Fibroblast of pulmonary artery (primary cell): Measurements from ENCODE around the gene IMMT.

Experiments used
- DNase-seq: peaks from one replicate; pipeline ENCODE4 v3.0.0-alpha.2; 2010; ENCODE audit warnings: low read depth
- H3K4me3 ChIP-seq: replicated peaks from 2 replicates; pipeline ENCODE4 v1.5.1; 2011; ENCODE audit warnings: low read depth, mild to moderate bottlenecking, control low read depth, low read length, moderate library complexity
- CTCF ChIP-seq: IDR thresholded peaks from 2 replicates; pipeline ENCODE4 v1.5.1; 2011; ENCODE audit warnings: mild to moderate bottlenecking, control low read depth, low read length, inconsistent platforms; ENCODE audit errors: missing control alignments

IMMT gene

GRCh38 chr2:86199834-86200177 lies 4.5 kb upstream of the IMMT start:
- peak overlapping the region; percentile 81 for H3K4me3 ChIP-seq
- no peak for DNase-seq
- TF ChIP-seq CTCF: no peak

GRCh38 chr2:86195808-86196387 lies 636 bp upstream of the IMMT start:
- no peak for DNase-seq
- H3K4me3 ChIP-seq: peak overlapping the region; percentile 98
- TF ChIP-seq CTCF: no peak

- peak overlapping the region; percentile 98 for H3K4me3 ChIP-seq
- no peak for DNase-seq
- TF ChIP-seq CTCF: no peak
These were observed 559 bp downstream of the IMMT start for GRCh38 chr2:86194751-86195054.

GRCh38 chr2:86193901-86194567 lies 1.2 kb downstream of the IMMT start:
- H3K4me3 ChIP-seq: peak overlapping the region; percentile 98
- DNase-seq: peak; percentile 18
- no peak for TF ChIP-seq CTCF

GRCh38 chr2:86189782-86190416 lies 5.4 kb downstream of the IMMT start:
- H3K4me3 ChIP-seq: no peak overlapping the region
- DNase-seq: no peak
- no peak for TF ChIP-seq CTCF

- no peak for DNase-seq
- TF ChIP-seq CTCF: no peak
- H3K4me3 ChIP-seq: no peak overlapping the region
These were observed 8.8 kb downstream of the IMMT start for GRCh38 chr2:86186431-86186830.
